Natural killer cell (primary cell): Measurements from ENCODE around the gene ZNF532. TPM values are rescaled to one million over a fixed set of nuclear protein-coding genes. Genes with fewer than 3 reads are reported as not detected.

ENCODE experiments used
- ATAC-seq, 3 donors: fragments of 150-1000 bp in 2 of 3; fragments of 200-7000 bp in 1 of 3; cut with Tn5 transposase; 1 replicate in 1 of 3; 2 replicates in 2 of 3; pipeline ENCODE4 v1.10.0; 2021; ENCODE audit warnings: mild to moderate bottlenecking in 2 of 3, moderate library complexity in 2 of 3
- DNase-seq, 2 donors: peaks; one replicate each; pipeline versions ENCODE4 v3.0.0 to v3.0.0-alpha.2; 2013 to 2021; ENCODE audit warnings: mixed read lengths in 1 of 2
- H3K27ac ChIP-seq: one replicate; pipeline ENCODE4 v1.5.1; 2013; ENCODE audit warnings: mild to moderate bottlenecking, low read length
- H3K27me3 ChIP-seq: one replicate; pipeline ENCODE4 v1.6.1; 2013; ENCODE audit warnings: low read length; ENCODE audit not compliant: control insufficient read depth, insufficient read depth
- H3K36me3 ChIP-seq: one replicate; pipeline ENCODE4 v1.6.1; 2013; ENCODE audit warnings: low read length; ENCODE audit not compliant: control insufficient read depth, insufficient read depth
- H3K4me1 ChIP-seq: one replicate; pipeline ENCODE4 v1.6.1; 2013; ENCODE audit warnings: low read length; ENCODE audit not compliant: control insufficient read depth, insufficient read depth
- H3K4me3 ChIP-seq: one replicate; pipeline ENCODE4 v1.5.1; 2013; ENCODE audit warnings: low read length
- H3K9me3 ChIP-seq: one replicate; pipeline ENCODE4 v1.6.1; 2013; ENCODE audit warnings: low read length; ENCODE audit not compliant: control insufficient read depth, insufficient read depth
- H3K27ac Mint-ChIP-seq, 2 donors: one replicate each; pipeline ENCODE4 v1.8.0; 2022; ENCODE audit warnings: mild to moderate bottlenecking in 2 of 2, mixed read lengths in 2 of 2, moderate library complexity in 1 of 2
- H3K27me3 Mint-ChIP-seq, 2 donors: one replicate each; pipeline ENCODE4 v1.8.0; 2022; ENCODE audit warnings: low read depth in 2 of 2, mixed read lengths in 2 of 2
- H3K36me3 Mint-ChIP-seq: one replicate; pipeline ENCODE4 v1.8.0; 2022; ENCODE audit warnings: mixed read lengths
- H3K4me1 Mint-ChIP-seq, 2 donors: one replicate each; pipeline ENCODE4 v1.8.0; 2022; ENCODE audit warnings: mixed read lengths in 2 of 2
- H3K4me3 Mint-ChIP-seq: one replicate; pipeline ENCODE4 v1.8.0; 2022; ENCODE audit warnings: mild to moderate bottlenecking, moderate library complexity, mixed read lengths
- H3K9me3 Mint-ChIP-seq, 2 donors: one replicate each; pipeline ENCODE4 v1.8.0; 2022; ENCODE audit warnings: mixed read lengths in 2 of 2
- CTCF ChIP-seq: fragments of 200-600 bp; IDR thresholded peaks from one replicate; pipeline ENCODE4 v1.8.0; 2022; ENCODE audit warnings: antibody characterized with exemption
- WGBS: methylation state at CpG from one replicate; pipeline ENCODE4 v1.1.7; 2013; ENCODE audit warnings: missing lambda C conversion rate; ENCODE audit not compliant: insufficient coverage; 5-methylcytosine and 5-hydroxymethylcytosine counted together
- intact Hi-C: fragments of 100-400 bp; cut with micrococcal nuclease; formaldehyde crosslinking; loops from one replicate; pipeline ENCODE4 v1.14.2; 2022
- total RNA-seq, 4 donors: library from RNA; stranded (reverse); fragments of 120-200 nt in 1 of 4; gene quantifications; one replicate each; pipeline versions ENCODE4 v1.2.3 to v1.2.4, GENCODE V29; 2013 to 2022

Gene ZNF532
- total RNA-seq, 3 donors from 2014 or later (not counting 1 experiment from before 2014, with no cell fraction given) = 4.8 to 28.5 (median 6.1) TPM

GRCh38 chr18:58896734-58897508 is 32.2 kb downstream of the ZNF532 start:
- H3K4me1 Mint-ChIP-seq = peaks cover 9 to 15% of the 10 kb centered on the region in 2 donors
- DNase-seq (no peak), ATAC-seq (no peak)
- H3K4me3 ChIP-seq = peak overlapping the region; percentile 3
- H3K27me3 ChIP-seq = no peaks in the 10 kb centered on the region
- no peaks in the 10 kb centered on the region for H3K36me3 Mint-ChIP-seq
- no peaks in the 10 kb centered on the region for H3K36me3 ChIP-seq
- H3K9me3 Mint-ChIP-seq = no peaks in the 10 kb centered on the region
- H3K27ac Mint-ChIP-seq = peak overlapping the region in 1 of 2 donors; percentile 35
- no peak for TF ChIP-seq CTCF
- no peaks in the 10 kb centered on the region for H3K27me3 Mint-ChIP-seq
- peak overlapping the region; percentile 41 for H3K4me3 Mint-ChIP-seq
- H3K4me1 ChIP-seq = peaks cover 14% of the 10 kb centered on the region
- intact Hi-C loops = no loop called here
- H3K27ac ChIP-seq = no peak overlapping the region
- WGBS = 45% methylated on average over 5 of the region's 8 CpGs
- no peaks in the 10 kb centered on the region for H3K9me3 ChIP-seq

- Mint-ChIP-seq H3K27ac (no peak overlapping the region), H3K4me1 (peaks cover 9 to 10% of the 10 kb centered on the region in 2 donors), H3K4me3 (no peak overlapping the region), H3K27me3 (no peaks in the 10 kb centered on the region), H3K9me3 (no peaks in the 10 kb centered on the region), H3K36me3 (no peaks in the 10 kb centered on the region)
- Histone ChIP-seq H3K27ac (no peak overlapping the region), H3K36me3 (no peaks in the 10 kb centered on the region), H3K9me3 (no peaks in the 10 kb centered on the region), H3K4me3 (no peak overlapping the region), H3K27me3 (no peaks in the 10 kb centered on the region), H3K4me1 (peaks cover 14% of the 10 kb centered on the region)
- no peak for TF ChIP-seq CTCF
- WGBS = 99% methylated on average over 7 of the region's 9 CpGs
- intact Hi-C loops = no loop called here
- no peak for DNase-seq
- ATAC-seq = no peak
Measured at GRCh38 chr18:58898010-58898799, 33.5 kb downstream of the ZNF532 start.

- DNase-seq (no peak), ATAC-seq (no peak)
- Histone ChIP-seq H3K4me1 (peaks cover 14% of the 10 kb centered on the region), H3K9me3 (no peaks in the 10 kb centered on the region), H3K36me3 (no peaks in the 10 kb centered on the region), H3K4me3 (no peak overlapping the region), H3K27ac (no peak overlapping the region), H3K27me3 (no peaks in the 10 kb centered on the region)
- H3K27ac Mint-ChIP-seq = no peak overlapping the region
- H3K4me3 Mint-ChIP-seq = no peak overlapping the region
- H3K4me1 Mint-ChIP-seq = peaks cover 9 to 10% of the 10 kb centered on the region in 2 donors
- H3K27me3 Mint-ChIP-seq = no peaks in the 10 kb centered on the region
- intact Hi-C loops = no loop called here
- no peaks in the 10 kb centered on the region for H3K9me3 Mint-ChIP-seq
- H3K36me3 Mint-ChIP-seq = no peaks in the 10 kb centered on the region
- WGBS = 94% methylated on average over 11 of the region's 11 CpGs
- no peak for TF ChIP-seq CTCF
Measured at GRCh38 chr18:58900015-58900649, 35.5 kb downstream of the ZNF532 start.
